AG04450 (cell line): ENCODE results near the gene CD28. TPM values are rescaled to one million over a fixed set of nuclear protein-coding genes. Genes with fewer than 3 reads are reported as not detected.

Experiments
- CTCF ChIA-PET: fragments of 300-600, 350-600 bp; formaldehyde crosslinking; extraction: SDS; loops from one replicate; lab custom pipeline; 2022; ENCODE audit warnings: antibody characterized with exemption, inconsistent platforms; lab: Charles Lee
- POLR2A ChIA-PET: fragments of 350-600 bp; formaldehyde crosslinking; extraction: SDS; loops from one replicate; lab custom pipeline; 2021; ENCODE audit warnings: antibody characterized with exemption, inconsistent platforms; lab: Yijun Ruan, JAX
- DNase-seq: peaks from one replicate; pipeline ENCODE4 v3.0.0-alpha.2; 2011; ENCODE audit warnings: low read depth, low spot score
- H3K27ac ChIP-seq: one replicate; pipeline ENCODE4 v1.5.1; 2012; ENCODE audit warnings: low read depth, low read length, control low read depth
- H3K27me3 ChIP-seq: one replicate; pipeline ENCODE4 v1.6.0; 2012; ENCODE audit warnings: low read length; ENCODE audit not compliant: control insufficient read depth, insufficient read depth
- H3K4me3 ChIP-seq: 2 replicates; pipeline ENCODE4 v1.5.1; 2011; ENCODE audit warnings: mild to moderate bottlenecking, low read depth, low read length, control low read depth
- H3K9me3 ChIP-seq: 2 replicates; pipeline ENCODE4 v1.5.1; 2012; ENCODE audit warnings: low read length; ENCODE audit not compliant: control insufficient read depth, insufficient read depth
- polyA plus RNA-seq: library from polyadenylated mRNA; depleted of rRNA; stranded (reverse); fragments of >200 nt; gene quantifications from 2 replicates; pipeline ENCODE4 v1.2.3, GENCODE V29; 2011
- TF ChIP-seq, protein P1 (sequence below): IDR thresholded peaks from 2 replicates; pipeline ENCODE4 v1.5.1; 2011; ENCODE audit warnings: low read depth, low read length, control low read depth, inconsistent platforms

The CD28 gene
- polyA plus RNA-seq, 1 experiment = not detected

GRCh38 chr2:203690117-203690431, 16.4 kb upstream of the CD28 start:
- Histone ChIP-seq H3K27ac (no peak overlapping the region), H3K4me3 (no peak overlapping the region), H3K9me3 (no peaks in the 10 kb centered on the region), H3K27me3 (no peaks in the 10 kb centered on the region)
- TF ChIP-seq, protein P1, sequence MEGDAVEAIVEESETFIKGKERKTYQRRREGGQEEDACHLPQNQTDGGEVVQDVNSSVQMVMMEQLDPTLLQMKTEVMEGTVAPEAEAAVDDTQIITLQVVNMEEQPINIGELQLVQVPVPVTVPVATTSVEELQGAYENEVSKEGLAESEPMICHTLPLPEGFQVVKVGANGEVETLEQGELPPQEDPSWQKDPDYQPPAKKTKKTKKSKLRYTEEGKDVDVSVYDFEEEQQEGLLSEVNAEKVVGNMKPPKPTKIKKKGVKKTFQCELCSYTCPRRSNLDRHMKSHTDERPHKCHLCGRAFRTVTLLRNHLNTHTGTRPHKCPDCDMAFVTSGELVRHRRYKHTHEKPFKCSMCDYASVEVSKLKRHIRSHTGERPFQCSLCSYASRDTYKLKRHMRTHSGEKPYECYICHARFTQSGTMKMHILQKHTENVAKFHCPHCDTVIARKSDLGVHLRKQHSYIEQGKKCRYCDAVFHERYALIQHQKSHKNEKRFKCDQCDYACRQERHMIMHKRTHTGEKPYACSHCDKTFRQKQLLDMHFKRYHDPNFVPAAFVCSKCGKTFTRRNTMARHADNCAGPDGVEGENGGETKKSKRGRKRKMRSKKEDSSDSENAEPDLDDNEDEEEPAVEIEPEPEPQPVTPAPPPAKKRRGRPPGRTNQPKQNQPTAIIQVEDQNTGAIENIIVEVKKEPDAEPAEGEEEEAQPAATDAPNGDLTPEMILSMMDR = no peak
- CTCF ChIA-PET = no interaction called here
- DNase-seq = no peak
- POLR2A ChIA-PET = no interaction called here

GRCh38 chr2:203690441-203691047, 15.9 kb upstream of the CD28 start:
- CTCF ChIA-PET = no interaction called here
- H3K4me3 ChIP-seq = no peak overlapping the region
- no peaks in the 10 kb centered on the region for H3K27me3 ChIP-seq
- no peaks in the 10 kb centered on the region for H3K9me3 ChIP-seq
- TF ChIP-seq, protein P1 = no peak
- H3K27ac ChIP-seq = no peak overlapping the region
- DNase-seq = no peak
- POLR2A ChIA-PET = no interaction called here

DNA sequence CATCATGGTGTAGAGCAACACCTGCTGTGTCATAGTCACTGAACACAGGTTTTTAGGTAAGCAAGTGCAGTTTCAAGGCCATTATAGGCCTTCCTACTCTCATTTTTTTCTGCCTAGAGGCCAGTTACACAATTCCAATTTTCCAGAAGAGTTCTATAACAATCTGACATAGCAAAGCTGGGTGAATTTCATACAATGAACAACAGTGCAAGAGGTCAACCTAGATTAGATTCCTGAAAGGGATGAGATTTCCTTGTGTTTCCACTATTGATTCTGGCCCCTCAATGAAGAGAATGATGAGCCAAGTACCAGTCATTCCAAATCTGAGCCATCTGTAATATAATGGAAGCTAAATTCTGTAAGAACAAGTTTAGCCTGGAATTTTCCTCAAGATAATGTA, 15.3 kb upstream of the CD28 start:
- H3K9me3 ChIP-seq = no peaks in the 10 kb centered on the region
- no peak overlapping the region for H3K27ac ChIP-seq
- TF ChIP-seq, protein P1 = no peak
- no peaks in the 10 kb centered on the region for H3K27me3 ChIP-seq
- DNase-seq = no peak
- no peak overlapping the region for H3K4me3 ChIP-seq
- ChIA-PET CTCF (no interaction called here), POLR2A (no interaction called here)

GRCh38 chr2:203692031-203692710, 14.3 kb upstream of the CD28 start:
- CTCF ChIA-PET = no interaction called here
- Histone ChIP-seq H3K27me3 (no peaks in the 10 kb centered on the region), H3K9me3 (no peaks in the 10 kb centered on the region), H3K27ac (no peak overlapping the region), H3K4me3 (no peak overlapping the region)
- no peak for DNase-seq
- POLR2A ChIA-PET = no interaction called here
- TF ChIP-seq, protein P1 = no peak

GRCh38 chr2:203693242-203693879, 13.1 kb upstream of the CD28 start:
- POLR2A ChIA-PET = no interaction called here
- Histone ChIP-seq H3K27ac (no peak overlapping the region), H3K4me3 (no peak overlapping the region), H3K9me3 (no peaks in the 10 kb centered on the region), H3K27me3 (no peaks in the 10 kb centered on the region)
- DNase-seq = no peak
- CTCF ChIA-PET = no interaction called here
- TF ChIP-seq, protein P1 = no peak
